Activated T-helper 1 cell treated with anti-CD3 and anti-CD28 coated beads, Interleukin-12 subunit alpha, Interleukin-12 subunit beta, Interleukin-2, Interleukin-4 antibody, amounts not matched to agents 30 ng/mL and 10 ng/mL and 1 ng/mL, durations not matched to agents 14 hours and 24 hours and 36 hours (primary cell): Measurements from ENCODE around the gene PRSS48. TPM values are rescaled to one million over a fixed set of nuclear protein-coding genes. Genes with fewer than 3 reads are reported as not detected.
"Not testable (repeated sequence)": the region's sequence is repeated elsewhere in the genome, so short reads cannot be mapped to it uniquely, and the experiment has no call there.

ENCODE experiments used
- DNase-seq: peaks from one replicate; pipeline ENCODE4 v3.0.0; 2021; ENCODE audit warnings: low spot score
- H3K27ac Mint-ChIP-seq: one replicate; pipeline ENCODE4 v1.8.0; 2021; ENCODE audit warnings: mild to moderate bottlenecking, mixed read lengths
- H3K27me3 Mint-ChIP-seq: one replicate; pipeline ENCODE4 v1.8.0; 2022; ENCODE audit warnings: mild to moderate bottlenecking, moderate library complexity, mixed read lengths; ENCODE audit not compliant: insufficient read depth
- H3K36me3 Mint-ChIP-seq: one replicate; pipeline ENCODE4 v1.8.0; 2021; ENCODE audit warnings: low read depth, mixed read lengths
- H3K4me1 Mint-ChIP-seq: one replicate; pipeline ENCODE4 v1.8.0; 2021; ENCODE audit warnings: low read depth, mixed read lengths
- H3K4me3 Mint-ChIP-seq: one replicate; pipeline ENCODE4 v1.8.0; 2021; ENCODE audit warnings: mild to moderate bottlenecking, moderate library complexity, mixed read lengths
- H3K9me3 Mint-ChIP-seq: one replicate; pipeline ENCODE4 v1.8.0; 2021; ENCODE audit warnings: mixed read lengths
- intact Hi-C: fragments of 100-400 bp; cut with micrococcal nuclease; formaldehyde crosslinking; loops from one replicate; pipeline ENCODE4 v1.15.1; 2024
- total RNA-seq: library from RNA; stranded (reverse); gene quantifications from 2 replicates; pipeline ENCODE4 v1.2.3, GENCODE V29; 2022

Gene PRSS48, protein sequence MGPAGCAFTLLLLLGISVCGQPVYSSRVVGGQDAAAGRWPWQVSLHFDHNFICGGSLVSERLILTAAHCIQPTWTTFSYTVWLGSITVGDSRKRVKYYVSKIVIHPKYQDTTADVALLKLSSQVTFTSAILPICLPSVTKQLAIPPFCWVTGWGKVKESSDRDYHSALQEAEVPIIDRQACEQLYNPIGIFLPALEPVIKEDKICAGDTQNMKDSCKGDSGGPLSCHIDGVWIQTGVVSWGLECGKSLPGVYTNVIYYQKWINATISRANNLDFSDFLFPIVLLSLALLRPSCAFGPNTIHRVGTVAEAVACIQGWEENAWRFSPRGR
- total RNA-seq, result not detected in 2 replicates

DNA sequence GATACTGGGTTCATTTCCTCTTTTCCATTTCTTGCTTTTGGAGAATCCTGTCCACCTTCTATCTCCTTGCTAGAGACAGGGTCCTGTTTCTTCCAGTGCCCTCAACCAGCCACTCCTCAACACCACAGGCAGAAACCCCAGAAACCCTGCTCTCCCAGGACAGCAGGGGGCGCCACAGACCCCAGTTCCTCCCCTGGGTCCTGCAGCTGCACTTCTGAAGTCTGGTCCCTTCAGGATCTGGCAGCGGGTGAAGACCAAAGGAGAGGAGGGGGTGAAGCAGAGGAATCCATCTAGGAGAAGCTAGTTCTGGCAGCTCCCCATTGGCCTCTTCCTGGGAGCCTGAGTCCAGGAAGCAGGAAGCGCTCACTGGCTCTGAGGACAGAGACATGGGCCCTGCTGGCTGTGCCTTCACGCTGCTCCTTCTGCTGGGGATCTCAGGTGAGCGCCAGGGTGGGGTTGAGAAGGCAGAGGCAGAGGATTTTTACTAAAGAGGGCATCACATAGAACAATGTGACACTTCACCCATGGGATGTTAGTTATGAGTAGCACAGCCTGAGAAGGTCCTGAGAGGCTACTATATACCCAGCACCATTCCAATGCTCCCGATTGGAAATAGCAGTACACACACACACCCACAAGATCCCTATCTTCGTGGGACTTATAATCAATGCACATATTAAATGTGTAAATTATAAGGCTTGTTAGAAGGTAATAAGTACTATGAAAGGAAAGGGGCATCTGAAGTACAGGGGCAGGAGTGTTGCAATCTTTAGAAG lies at the start of gene PRSS48:
Gene PRSS48 (plus strand): TSS at position 375 of the 776 bp plus-strand sequence. CDS start 12 bp downstream, at position 387.
- Mint-ChIP-seq H3K4me1 (no peaks in the 10 kb centered on the region), H3K27ac (no peak within 1 kb of the TSS), H3K9me3 (no peaks in the 10 kb centered on the region), H3K36me3 (no peaks in the 10 kb centered on the region), H3K4me3 (no peak within 1 kb of the TSS), H3K27me3 (peaks cover 9% of the 10 kb centered on the region)
- intact Hi-C loops, result no loop called here
- peak; percentile 22 for DNase-seq

DNA sequence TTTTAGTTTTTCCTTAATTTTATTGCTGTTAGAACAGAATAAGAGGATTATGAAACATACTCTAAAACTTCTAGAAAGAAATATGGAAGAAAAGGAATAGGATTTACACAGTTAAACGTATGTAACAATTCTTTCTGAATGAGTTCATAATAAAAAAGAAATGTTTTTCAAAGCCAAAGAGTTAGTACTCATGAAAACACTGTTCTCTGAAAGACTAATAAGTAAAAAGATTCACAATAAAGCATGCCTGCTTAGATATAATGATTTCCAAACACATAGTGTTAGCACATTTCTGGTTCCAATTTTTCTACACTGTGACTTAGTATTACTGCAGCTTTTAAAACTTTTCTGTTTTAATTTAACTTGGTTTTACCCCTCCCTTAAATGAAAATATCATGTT lies 49.8 kb upstream of the PRSS48 start:
- Mint-ChIP-seq H3K4me1 (no peaks in the 10 kb centered on the region), H3K27me3 (peaks cover 10% of the 10 kb centered on the region), H3K4me3 (no peak overlapping the region), H3K9me3 (no peaks in the 10 kb centered on the region), H3K27ac (no peak overlapping the region), H3K36me3 (no peaks in the 10 kb centered on the region)
- no peak for DNase-seq
- intact Hi-C loops, result no loop called here

GRCh38 chr4:151227731-151228130 lies 49.2 kb upstream of the PRSS48 start:
- H3K4me3 Mint-ChIP-seq, result no peak overlapping the region
- H3K36me3 Mint-ChIP-seq, result no peaks in the 10 kb centered on the region
- no peaks in the 10 kb centered on the region for H3K4me1 Mint-ChIP-seq
- intact Hi-C loops, result no loop called here
- no peaks in the 10 kb centered on the region for H3K9me3 Mint-ChIP-seq
- no peak for DNase-seq
- H3K27ac Mint-ChIP-seq, result no peak overlapping the region
- H3K27me3 Mint-ChIP-seq, result peaks cover 10% of the 10 kb centered on the region

GRCh38 chr4:151228189-151229119 lies 48.5 kb upstream of the PRSS48 start:
- no peaks in the 10 kb centered on the region for H3K4me1 Mint-ChIP-seq
- peaks cover 10% of the 10 kb centered on the region for H3K27me3 Mint-ChIP-seq
- intact Hi-C loops, result no loop called here
- no peaks in the 10 kb centered on the region for H3K9me3 Mint-ChIP-seq
- no peak overlapping the region for H3K27ac Mint-ChIP-seq
- DNase-seq, result no peak
- no peak overlapping the region for H3K4me3 Mint-ChIP-seq
- no peaks in the 10 kb centered on the region for H3K36me3 Mint-ChIP-seq

DNA sequence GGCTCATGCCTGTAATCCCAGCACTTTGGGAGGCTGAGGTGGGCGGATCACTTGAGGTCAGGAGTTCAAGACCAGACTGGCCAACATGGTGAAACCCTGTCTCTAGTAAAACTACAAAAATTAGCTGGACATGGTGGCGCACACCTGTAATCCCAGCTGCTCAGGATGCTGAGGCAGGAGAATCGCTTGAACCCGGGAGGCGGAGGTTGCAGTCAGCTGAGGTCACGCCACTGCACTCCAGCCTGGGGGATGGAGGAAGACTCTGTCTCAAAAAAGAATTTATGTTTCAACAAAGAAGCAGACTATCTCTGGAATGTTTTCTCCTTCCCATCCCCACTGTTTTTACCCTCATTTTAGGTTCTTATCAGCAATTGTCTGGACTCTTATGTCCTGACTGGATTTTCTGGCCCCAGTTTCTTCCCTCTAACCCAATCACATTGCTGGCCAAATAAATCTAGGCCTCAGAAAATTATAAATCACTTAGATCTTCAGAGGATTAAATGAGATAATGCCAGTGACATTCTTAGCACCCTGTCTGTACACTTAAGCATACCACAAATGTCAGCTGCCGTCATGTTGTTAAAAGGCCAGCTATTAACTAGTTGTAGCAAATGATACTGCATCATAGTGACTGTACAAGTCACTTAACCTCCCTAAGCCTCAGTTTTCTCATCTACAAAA lies 44.9 kb upstream of the PRSS48 start:
- H3K27me3 Mint-ChIP-seq, result peaks cover 10% of the 10 kb centered on the region
- no peak overlapping the region for H3K27ac Mint-ChIP-seq
- H3K9me3 Mint-ChIP-seq, result no peaks in the 10 kb centered on the region
- H3K36me3 Mint-ChIP-seq, result no peaks in the 10 kb centered on the region
- no peak overlapping the region for H3K4me3 Mint-ChIP-seq
- H3K4me1 Mint-ChIP-seq, result no peaks in the 10 kb centered on the region
- intact Hi-C loops, result no loop called here
- DNase-seq, result no peak

- intact Hi-C loops, result no loop called here
Observed at GRCh38 chr4:151233600-151233999, 43.4 kb upstream of the PRSS48 start.

GRCh38 chr4:151235373-151235772 lies 41.6 kb upstream of the PRSS48 start:
- DNase-seq, H3K4me3 Mint-ChIP-seq, H3K4me1 Mint-ChIP-seq, H3K27me3 Mint-ChIP-seq, H3K36me3 Mint-ChIP-seq, H3K27ac Mint-ChIP-seq, H3K9me3 Mint-ChIP-seq, intact Hi-C loops: not testable (repeated sequence)

More at GRCh38 chr4:151233600-151233999, 43.4 kb upstream of the PRSS48 start:
- no peak overlapping the region for H3K27ac Mint-ChIP-seq
- H3K27me3 Mint-ChIP-seq, result peaks cover 5% of the 10 kb centered on the region
- no peak overlapping the region for H3K4me3 Mint-ChIP-seq
- no peaks in the 10 kb centered on the region for H3K4me1 Mint-ChIP-seq
- no peaks in the 10 kb centered on the region for H3K36me3 Mint-ChIP-seq
- no peaks in the 10 kb centered on the region for H3K9me3 Mint-ChIP-seq
- no peak for DNase-seq

DNA sequence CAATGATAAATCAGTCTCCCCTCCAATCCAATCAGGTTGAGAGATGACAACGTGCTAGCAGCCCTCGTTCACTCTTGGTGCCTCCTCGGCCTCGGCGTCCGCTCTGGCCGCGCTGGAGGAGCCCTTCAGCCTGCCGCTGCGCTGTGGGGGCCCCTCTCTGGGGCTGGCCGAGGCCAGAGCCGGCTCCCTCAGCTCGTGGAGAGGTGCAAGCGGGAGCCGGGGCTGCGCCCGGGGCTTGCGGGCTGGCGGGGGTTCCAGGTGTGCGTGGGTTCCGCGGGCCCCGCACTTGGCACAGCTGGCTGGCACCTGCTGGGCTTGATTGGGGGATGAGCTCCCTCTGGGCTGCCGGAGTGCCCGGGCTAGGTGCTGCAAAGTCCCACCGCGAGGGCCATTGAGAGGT lies 40.9 kb upstream of the PRSS48 start:
- H3K4me1 Mint-ChIP-seq, result no peaks in the 10 kb centered on the region
- no peak for DNase-seq
- peaks cover 6% of the 10 kb centered on the region for H3K27me3 Mint-ChIP-seq
- no peaks in the 10 kb centered on the region for H3K36me3 Mint-ChIP-seq
- intact Hi-C loops, result no loop called here
- H3K4me3 Mint-ChIP-seq, result no peak overlapping the region
- no peak overlapping the region for H3K27ac Mint-ChIP-seq
- no peaks in the 10 kb centered on the region for H3K9me3 Mint-ChIP-seq

DNA sequence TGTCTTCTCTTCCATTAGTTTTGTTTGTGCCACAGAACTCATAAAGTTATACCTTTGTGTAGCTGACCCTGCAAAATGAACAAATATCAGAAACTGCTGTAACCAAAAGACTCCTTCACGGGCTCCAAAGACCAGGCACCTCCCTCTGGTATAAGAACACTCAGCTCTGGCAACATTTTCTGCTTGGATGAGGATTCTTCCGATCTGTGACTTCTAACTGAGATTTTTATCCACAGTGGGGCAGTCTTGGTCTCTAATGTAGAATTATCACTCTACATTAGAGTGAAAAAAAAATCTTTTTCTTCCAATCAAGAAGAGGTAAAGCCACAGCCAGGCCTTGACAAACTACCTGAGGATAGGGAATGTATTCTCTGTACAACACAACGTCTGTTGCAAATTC lies 38.5 kb upstream of the PRSS48 start:
- Mint-ChIP-seq H3K27me3 (peaks cover 6% of the 10 kb centered on the region), H3K4me1 (no peaks in the 10 kb centered on the region), H3K4me3 (no peak overlapping the region), H3K9me3 (no peaks in the 10 kb centered on the region), H3K27ac (no peak overlapping the region), H3K36me3 (no peaks in the 10 kb centered on the region)
- no peak for DNase-seq
- intact Hi-C loops, result no loop called here

- DNase-seq, result no peak
- Mint-ChIP-seq H3K4me3 (no peak overlapping the region), H3K4me1 (no peaks in the 10 kb centered on the region), H3K9me3 (no peaks in the 10 kb centered on the region), H3K27me3 (peaks cover 6% of the 10 kb centered on the region), H3K27ac (no peak overlapping the region), H3K36me3 (no peaks in the 10 kb centered on the region)
- intact Hi-C loops, result no loop called here
Observed at GRCh38 chr4:151239608-151240007, 37.4 kb upstream of the PRSS48 start.

- H3K9me3 Mint-ChIP-seq, result no peaks in the 10 kb centered on the region
- H3K4me3 Mint-ChIP-seq, result no peak overlapping the region
- H3K27me3 Mint-ChIP-seq, result peaks cover 8% of the 10 kb centered on the region
- H3K27ac Mint-ChIP-seq, result no peak overlapping the region
- no peak for DNase-seq
- intact Hi-C loops, result no loop called here
- H3K36me3 Mint-ChIP-seq, result no peaks in the 10 kb centered on the region
- no peaks in the 10 kb centered on the region for H3K4me1 Mint-ChIP-seq
Observed at GRCh38 chr4:151242305-151242704, 34.7 kb upstream of the PRSS48 start.

DNA sequence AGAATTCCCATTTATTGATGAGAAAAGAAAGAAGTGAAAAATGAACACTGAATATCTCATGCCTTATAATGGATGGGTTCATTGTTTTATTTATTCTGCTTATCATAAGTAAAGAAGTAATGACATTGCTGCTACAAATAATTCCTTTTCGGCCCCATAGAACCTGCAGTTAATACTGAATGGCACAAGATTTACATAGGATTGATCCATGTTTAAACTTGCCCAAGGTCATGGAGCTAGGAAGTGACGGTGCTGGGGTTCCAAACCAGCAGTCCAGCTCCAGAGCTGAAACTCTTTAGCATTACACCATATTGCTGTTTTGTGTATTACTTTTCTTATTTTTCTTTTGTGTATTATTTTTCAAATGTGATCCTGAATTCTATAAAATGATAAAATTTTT lies 30.2 kb upstream of the PRSS48 start:
- peaks cover 2% of the 10 kb centered on the region for H3K27me3 Mint-ChIP-seq
- intact Hi-C loops, result no loop called here

More for the DNA sequence above, 30.2 kb upstream of the PRSS48 start:
- Mint-ChIP-seq H3K4me3 (no peak overlapping the region), H3K4me1 (no peaks in the 10 kb centered on the region), H3K27ac (no peak overlapping the region), H3K9me3 (no peaks in the 10 kb centered on the region), H3K36me3 (no peaks in the 10 kb centered on the region)
- DNase-seq, result no peak
